OCI-LY1 (cell line): ENCODE measurements around the gene G6PD.
"Not testable (repeated sequence)": the region's sequence is repeated elsewhere in the genome, so short reads cannot be mapped to it uniquely, and the experiment has no call there.

ENCODE experiments used
- H2AFZ ChIP-seq: fragments of 200-600 bp; sonication (generic), shearing (Covaris generic); 2 replicates; pipeline ENCODE4 v1.6.0; 2014; ENCODE audit warnings: antibody characterized with exemption, mild to moderate bottlenecking, low read length
- H3F3A ChIP-seq: fragments of 200-600 bp; sonication (generic), shearing (Covaris generic); 2 replicates; pipeline ENCODE4 v1.6.0; 2014; ENCODE audit warnings: mild to moderate bottlenecking, antibody characterized with exemption, low read length, moderate library complexity; ENCODE audit not compliant: insufficient read depth
- H3K27ac ChIP-seq: fragments of 200-600 bp; sonication (generic); 2 replicates; pipeline ENCODE4 v1.5.1; 2014; ENCODE audit warnings: low read length, mixed run types, mild to moderate bottlenecking, low read depth; ENCODE audit not compliant: poor library complexity, severe bottlenecking
- H3K27me3 ChIP-seq: fragments of 200-600 bp; sonication (generic); 2 replicates; pipeline ENCODE4 v1.6.0; 2014; ENCODE audit warnings: antibody characterized with exemption, mild to moderate bottlenecking, low read length, moderate library complexity; ENCODE audit not compliant: insufficient read depth
- H3K36me3 ChIP-seq: fragments of 200-600 bp; sonication (generic); 2 replicates; pipeline ENCODE4 v1.6.1; 2014; ENCODE audit warnings: mild to moderate bottlenecking, antibody characterized with exemption, low read length, moderate library complexity, mixed read lengths; ENCODE audit not compliant: insufficient read depth
- H3K4me1 ChIP-seq: fragments of 200-600 bp; sonication (generic); 2 replicates; pipeline ENCODE4 v1.5.1; 2014; ENCODE audit warnings: mild to moderate bottlenecking, low read length, moderate library complexity; ENCODE audit not compliant: insufficient read depth, severe bottlenecking
- H3K4me2 ChIP-seq: fragments of 200-600 bp; sonication (generic), shearing (Covaris generic); 2 replicates; pipeline ENCODE4 v1.6.1; 2014; ENCODE audit warnings: low read length
- H3K4me3 ChIP-seq: fragments of 200-600 bp; sonication (generic); 2 replicates; pipeline ENCODE4 v1.5.1; 2014; ENCODE audit warnings: low read length, low read depth, mild to moderate bottlenecking, mixed read lengths; ENCODE audit not compliant: poor library complexity, severe bottlenecking
- H3K79me2 ChIP-seq: fragments of 200-600 bp; shearing (Covaris generic); 2 replicates; pipeline ENCODE4 v1.6.1; 2016; ENCODE audit warnings: mixed run types, low read length, mixed read lengths; ENCODE audit not compliant: insufficient read depth
- H3K9ac ChIP-seq: fragments of 200-600 bp; sonication (generic), shearing (Covaris generic); 2 replicates; pipeline ENCODE4 v1.6.1; 2014; ENCODE audit warnings: mild to moderate bottlenecking, low read length, mixed read lengths
- H3K9me2 ChIP-seq: fragments of 200-600 bp; sonication (generic), shearing (Covaris generic); 2 replicates; pipeline ENCODE4 v1.6.1; 2014; ENCODE audit warnings: low read depth, mild to moderate bottlenecking, low read length, mixed read lengths
- H3K9me3 ChIP-seq: fragments of 200-600 bp; shearing (Covaris generic); 2 replicates; pipeline ENCODE4 v1.6.1; 2014; ENCODE audit warnings: low read length, mixed read lengths
- H4K20me1 ChIP-seq: fragments of 200-600 bp; sonication (generic), shearing (Covaris generic); 2 replicates; pipeline ENCODE4 v1.6.0; 2016; ENCODE audit warnings: mild to moderate bottlenecking, low read length; ENCODE audit not compliant: insufficient read depth
- CTCF ChIP-seq: fragments of 200-600 bp; sonication (generic), shearing (Covaris generic); IDR thresholded peaks from 2 replicates; pipeline ENCODE4 v1.5.1; 2017; ENCODE audit warnings: mild to moderate bottlenecking, antibody characterized with exemption, low read length, moderate library complexity, mixed read lengths
- EZH2 ChIP-seq: fragments of 200-600 bp; sonication (generic), shearing (Covaris generic); IDR thresholded peaks from 2 replicates; pipeline ENCODE4 v1.8.0; 2017; ENCODE audit warnings: borderline replicate concordance, mixed run types, mild to moderate bottlenecking, antibody characterized with exemption, low read length, moderate library complexity, mixed read lengths

G6PD gene

GRCh38 chrX:154593201-154593600, 46.6 kb upstream of the G6PD start:
- Histone ChIP-seq H3K4me1 (no peaks in the 10 kb centered on the region), H3K4me3 (no peak overlapping the region), H2AFZ (no peak overlapping the region), H3F3A (no peaks in the 10 kb centered on the region), H3K9me2 (no peaks in the 10 kb centered on the region), H3K9ac (no peak overlapping the region), H3K9me3 (no peaks in the 10 kb centered on the region), H3K4me2 (no peak overlapping the region), H3K79me2 (no peaks in the 10 kb centered on the region), H3K36me3 (no peaks in the 10 kb centered on the region), H3K27ac (no peak overlapping the region), H4K20me1 (no peaks in the 10 kb centered on the region), H3K27me3 (no peaks in the 10 kb centered on the region)
- TF ChIP-seq CTCF: no peak
- TF ChIP-seq EZH2: no peak

DNA sequence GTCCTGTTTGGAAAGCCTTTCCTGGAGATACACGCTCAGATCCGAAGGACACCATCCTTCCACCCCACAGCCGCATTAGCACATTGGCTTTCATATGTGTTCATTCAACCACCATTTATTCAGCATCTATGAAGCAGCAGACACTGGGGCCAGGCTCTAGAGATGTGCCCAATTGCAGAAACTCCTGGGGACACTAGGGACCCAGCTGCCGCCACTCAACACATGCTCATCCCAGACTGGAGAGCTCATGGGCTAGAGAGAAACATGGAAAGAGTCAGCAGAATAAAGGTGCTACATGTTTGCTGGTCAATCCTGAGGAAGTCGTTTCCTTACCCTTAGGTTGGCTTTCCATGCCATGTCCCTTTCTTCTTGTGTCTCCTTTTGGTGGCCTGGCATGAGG, 45.9 kb upstream of the G6PD start:
- no peaks in the 10 kb centered on the region for H3K36me3 ChIP-seq
- no peaks in the 10 kb centered on the region for H4K20me1 ChIP-seq
- no peaks in the 10 kb centered on the region for H3K79me2 ChIP-seq
- no peak for TF ChIP-seq EZH2
- no peak for TF ChIP-seq CTCF
- H3K9me2 ChIP-seq: no peaks in the 10 kb centered on the region
- H2AFZ ChIP-seq: no peak overlapping the region
- H3K27me3 ChIP-seq: no peaks in the 10 kb centered on the region
- no peaks in the 10 kb centered on the region for H3K4me1 ChIP-seq
- H3K4me2 ChIP-seq: no peak overlapping the region
- no peak overlapping the region for H3K9ac ChIP-seq
- no peak overlapping the region for H3K27ac ChIP-seq
- H3K4me3 ChIP-seq: no peak overlapping the region
- H3F3A ChIP-seq: no peaks in the 10 kb centered on the region
- H3K9me3 ChIP-seq: no peaks in the 10 kb centered on the region

GRCh38 chrX:154590415-154590814, 43.8 kb upstream of the G6PD start:
- not testable (repeated sequence) for H3K4me1 ChIP-seq, H3K9ac ChIP-seq, H3K4me3 ChIP-seq, H3K9me3 ChIP-seq, H3K36me3 ChIP-seq, H3K9me2 ChIP-seq, H3K27me3 ChIP-seq, H3K4me2 ChIP-seq, H3K79me2 ChIP-seq, H2AFZ ChIP-seq, H3F3A ChIP-seq, H4K20me1 ChIP-seq, H3K27ac ChIP-seq

DNA sequence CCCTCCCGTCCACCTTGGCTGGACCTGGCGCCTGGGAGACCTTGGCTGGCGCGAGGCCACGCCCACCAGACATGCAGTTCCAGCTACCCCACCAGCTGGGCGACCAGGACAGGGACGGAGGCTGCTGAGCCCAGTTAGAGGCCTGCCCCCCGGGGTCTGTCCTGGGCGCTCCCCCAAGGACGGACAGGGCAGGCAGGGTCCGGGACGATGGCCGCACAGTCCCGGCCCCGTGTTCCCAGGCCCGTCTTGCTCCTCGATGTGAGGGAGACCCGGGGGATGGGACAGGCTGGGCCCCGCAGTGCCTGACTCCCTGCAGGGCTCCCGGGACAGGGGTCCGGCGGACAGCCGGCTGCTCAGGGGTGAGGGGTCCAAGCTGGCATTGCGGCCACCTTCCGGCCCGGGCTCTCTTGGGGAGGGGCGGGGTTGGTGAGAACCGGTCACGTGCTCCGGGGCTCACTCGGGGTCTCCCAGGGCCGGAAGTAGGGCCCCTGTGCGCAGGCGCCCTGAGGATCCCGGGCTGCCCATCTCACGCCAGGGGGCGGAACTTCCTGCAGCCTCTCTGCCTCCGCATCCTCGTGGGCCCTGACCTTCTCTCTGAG, 38.0 kb upstream of the G6PD start, which contains the start of gene CTAG1A:
Gene CTAG1A (plus strand): TSS at position 549 of the 599 bp plus-strand sequence. CDS start 74 bp downstream, outside the sequence.
- H3K36me3 ChIP-seq: not testable (repeated sequence)

GRCh38 chrX:154582994-154583393, 36.3 kb upstream of the G6PD start:
- not testable (repeated sequence) for H2AFZ ChIP-seq, H3K27me3 ChIP-seq, H3K9me2 ChIP-seq, H3K9ac ChIP-seq, H3K4me1 ChIP-seq, H3K4me3 ChIP-seq, H3K9me3 ChIP-seq, H3F3A ChIP-seq, H4K20me1 ChIP-seq, H3K79me2 ChIP-seq, H3K27ac ChIP-seq, H3K4me2 ChIP-seq, H3K36me3 ChIP-seq

More for the DNA sequence above, 38.0 kb upstream of the G6PD start, which contains the start of gene CTAG1A:
- not testable (repeated sequence) for H3K9ac ChIP-seq, H2AFZ ChIP-seq, H3K9me2 ChIP-seq, H3K27me3 ChIP-seq, H3K79me2 ChIP-seq, H3K27ac ChIP-seq, H3F3A ChIP-seq, H3K4me2 ChIP-seq, H3K4me1 ChIP-seq, H4K20me1 ChIP-seq, H3K4me3 ChIP-seq, H3K9me3 ChIP-seq

GRCh38 chrX:154575076-154575475, 28.4 kb upstream of the G6PD start:
- not testable (repeated sequence) for H3K9ac ChIP-seq, H3K27me3 ChIP-seq, H3K4me3 ChIP-seq, H2AFZ ChIP-seq, H3K4me2 ChIP-seq, H3K36me3 ChIP-seq, H3K9me2 ChIP-seq, H4K20me1 ChIP-seq, H3K79me2 ChIP-seq, H3F3A ChIP-seq, H3K4me1 ChIP-seq, H3K27ac ChIP-seq, H3K9me3 ChIP-seq
